GM12878 (cell line): ENCODE results near the gene GRIK2. TPM values are rescaled to one million over a fixed set of nuclear protein-coding genes. Genes with fewer than 3 reads are reported as not detected.

Source experiments
- ATAC-seq: fragments of 200-7000 bp; cut with Tn5 transposase; 3 replicates; pipeline ENCODE4 v1.9.1; 2020; ENCODE audit warnings: mild to moderate bottlenecking, moderate library complexity
- BruUV-seq: library from RNA; stranded (reverse); fragments of 400-500 nt; replicated peaks from 2 replicates; lab custom pipeline; 2021; lab: Mats Ljungman, UMichigan
- CTCF ChIA-PET: fragments of 300-600 bp; sonication (Branson Sonifier 250); formaldehyde crosslinking; extraction: SDS; loops from one replicate; lab custom pipeline; 2021; ENCODE audit warnings: inconsistent platforms; lab: Yijun Ruan, JAX
- POLR2A ChIA-PET: fragments of 350-600 bp; formaldehyde crosslinking; extraction: SDS; loops from one replicate; lab custom pipeline; 2021; ENCODE audit warnings: inconsistent platforms; lab: Charles Lee
- RAD21 ChIA-PET: fragments of 300-600 bp; sonication (Branson Sonifier 250); formaldehyde crosslinking; loops from one replicate; lab custom pipeline; 2023; ENCODE audit warnings: antibody characterized with exemption; ENCODE audit not compliant: unreplicated experiment; lab: Charles Lee
- SMC1A ChIA-PET: fragments of 300-600 bp; sonication (Branson Sonifier 250); formaldehyde crosslinking; loops from one replicate; lab custom pipeline; 2023; ENCODE audit not compliant: unreplicated experiment, uncharacterized antibody; lab: Charles Lee
- DNase-seq: peaks from one replicate; pipeline ENCODE4 v3.0.0-alpha.2; 2011; ENCODE audit warnings: low read depth, low spot score
- FAIRE-seq: peaks from 3 replicates; lab custom pipeline; 2011; peaks lifted over from hg19 to GRCh38; lab: Jason Lieb, UNC
- H2AFZ ChIP-seq: 2 replicates; pipeline ENCODE4 v1.6.0; 2011; ENCODE audit warnings: low read depth, low read length, control low read depth; ENCODE audit not compliant: control insufficient read depth
- H3K27ac ChIP-seq: 2 replicates; pipeline ENCODE4 v1.5.1; 2011; ENCODE audit warnings: control low read depth; ENCODE audit not compliant: control insufficient read depth, insufficient read depth
- H3K27me3 ChIP-seq, 2 experiments: replicated peaks in 1 of 2; 2 replicates each; pipeline versions ENCODE4 v1.6.0 to v1.6.1; 2011; ENCODE audit warnings: low read length in 1 of 2; ENCODE audit not compliant: control insufficient read depth in 2 of 2, insufficient read depth in 2 of 2
- H3K36me3 ChIP-seq, 2 experiments: 2 replicates each; pipeline ENCODE4 v1.5.1; 2011; ENCODE audit warnings: low read length in 1 of 2; ENCODE audit not compliant: control insufficient read depth in 2 of 2, insufficient read depth in 2 of 2
- H3K4me1 ChIP-seq: 2 replicates; pipeline ENCODE4 v1.6.1; 2011; ENCODE audit warnings: mild to moderate bottlenecking, low read length, moderate library complexity, mixed read lengths; ENCODE audit not compliant: control insufficient read depth, insufficient read depth
- H3K4me2 ChIP-seq: 2 replicates; pipeline ENCODE4 v1.6.0; 2011; ENCODE audit warnings: control low read depth; ENCODE audit not compliant: control insufficient read depth, insufficient read depth
- H3K4me3 ChIP-seq: fragments of 200-600 bp; sonication (generic); 2 replicates; pipeline ENCODE4 v1.5.1; 2016
- H3K79me2 ChIP-seq: 2 replicates; pipeline ENCODE4 v1.6.0; 2011; ENCODE audit warnings: low read length; ENCODE audit not compliant: control insufficient read depth, insufficient read depth
- H3K9ac ChIP-seq: 2 replicates; pipeline ENCODE4 v1.8.0; 2011; ENCODE audit warnings: low read length, control low read depth, mixed read lengths; ENCODE audit not compliant: control insufficient read depth, insufficient read depth
- H3K9me3 ChIP-seq: replicated peaks from 3 replicates; pipeline ENCODE4 v1.5.1; 2011; ENCODE audit warnings: mild to moderate bottlenecking, low read length; ENCODE audit not compliant: control insufficient read depth, insufficient read depth
- H4K20me1 ChIP-seq: 2 replicates; pipeline ENCODE4 v1.6.0; 2011; ENCODE audit not compliant: control insufficient read depth, insufficient read depth
- EED ChIP-seq: sonication (generic); IDR thresholded peaks from 2 replicates; pipeline ENCODE4 v1.6.1; 2016; ENCODE audit warnings: antibody characterized with exemption, low read depth
- HDAC6 ChIP-seq: fragments of 200-600 bp; sonication (generic); IDR thresholded peaks from one replicate; pipeline ENCODE4 v1.8.0; 2017; ENCODE audit warnings: antibody characterized with exemption; ENCODE audit not compliant: unreplicated experiment
- JUNB ChIP-seq: IDR thresholded peaks from 2 replicates; pipeline ENCODE4 v1.6.1; 2016; ENCODE audit warnings: antibody characterized with exemption, mild to moderate bottlenecking
- NR2C2 ChIP-seq: IDR thresholded peaks from 2 replicates; pipeline ENCODE4 v1.6.1; 2011; ENCODE audit warnings: borderline replicate concordance, low read depth; ENCODE audit not compliant: control insufficient read depth, insufficient read length
- SMAD5 ChIP-seq: IDR thresholded peaks from 2 replicates; pipeline ENCODE4 v1.6.1; 2016; ENCODE audit warnings: antibody characterized with exemption, low read depth
- ZBTB33 ChIP-seq: fragments of 450-650 bp; IDR thresholded peaks from 2 replicates; pipeline ENCODE4 v1.6.1; 2017; ENCODE audit warnings: mild to moderate bottlenecking
- WGBS: methylation state at CpG from one replicate; pipeline ENCODE4 v1.1.6; 2016; ENCODE audit warnings: low lambda C conversion rate; ENCODE audit not compliant: insufficient replicate concordance, insufficient coverage; ENCODE audit errors: missing lambda C conversion rate; 5-methylcytosine and 5-hydroxymethylcytosine counted together
- in situ Hi-C: fragments of 300-500 bp; cut with MboI; formaldehyde crosslinking; loops from 9 replicates; pipeline ENCODE4 v1.14.3; 2018; ENCODE audit warnings: mixed read lengths
- intact Hi-C: fragments of 100-400 bp; cut with micrococcal nuclease; formaldehyde crosslinking; loops from one replicate; pipeline ENCODE4 v1.14.2; 2022; ENCODE audit not compliant: unreplicated experiment
- polyA plus RNA-seq, 11 experiments: library from polyadenylated mRNA; depleted of rRNA in 4 of 11; unstranded in 6 of 11; stranded (reverse) in 5 of 11; fragments of >200 nt; fragmentation: Nextera tagmentation in 4 of 11; fragmentation: Illumina TruSeq in 1 of 11; extraction: Ambion mirVana in 4 of 11; extraction: Trizol in 1 of 11; gene quantifications; 1 replicate in 1 of 11; 2 replicates in 10 of 11; pipeline versions ENCODE4 v1.2.1 to v1.2.3, GENCODE V29; 2011 to 2016; ENCODE audit warnings: inconsistent platforms in 2 of 11, missing spikeins in 2 of 11, low read depth in 1 of 11
- total RNA-seq, 4 experiments: library from RNA; depleted of rRNA in 3 of 4; stranded (reverse); fragments of >200 nt in 3 of 4; fragmentation: Illumina TruSeq in 1 of 4; extraction: Trizol in 1 of 4; gene quantifications; 2 replicates each; pipeline versions ENCODE4 v1.2.1 to v1.2.3, GENCODE V29; 2013 to 2021

Gene GRIK2
- total and polyA plus RNA-seq, 10 of the 15 experiments (the other 5 are each of a cell fraction or from before 2014, with no cell fraction given), result not detected

GRCh38 chr6:101926149-101926925 lies 532.8 kb downstream of the GRIK2 start (continued):
- TF ChIP-seq ZBTB33 (no peak), JUNB (no peak), HDAC6 (no peak), EED (no peak), NR2C2 (no peak)
- TF ChIP-seq, all 136 proteins: peak for 0

GRCh38 chr6:101931766-101932165 lies 538.3 kb downstream of the GRIK2 start:
- CTCF ChIA-PET, result interaction anchor here (1.4 kb wide), 1 partner anchor 17 kb away, joined by 3 read pairs; no protein-coding TSS in a partner anchor
- no peak for ATAC-seq
- H3K4me3 ChIP-seq, result no peak overlapping the region
- in situ Hi-C loops, result no loop called here
- POLR2A ChIA-PET, result no interaction called here
- no peaks in the 10 kb centered on the region for H3K4me1 ChIP-seq
- no peak overlapping the region for H3K27ac ChIP-seq
- RAD21 ChIA-PET, result no interaction called here
- intact Hi-C loops, result no loop called here
- H3K9me3 ChIP-seq, result no peaks in the 10 kb centered on the region
- no peak overlapping the region for H2AFZ ChIP-seq
- no peak for TF ChIP-seq SMAD5
- no peaks in the 10 kb centered on the region for H3K36me3 ChIP-seq
- no peak for FAIRE-seq
- no peaks in the 10 kb centered on the region for H3K27me3 ChIP-seq
- BruUV-seq, result no TSS peak
- no peak overlapping the region for H3K9ac ChIP-seq
- no peak for DNase-seq
- H3K4me2 ChIP-seq, result no peak overlapping the region
- no peaks in the 10 kb centered on the region for H4K20me1 ChIP-seq
- no peaks in the 10 kb centered on the region for H3K79me2 ChIP-seq
- WGBS, result 22% methylated on average over 2 of the region's 2 CpGs
- SMC1A ChIA-PET, result no interaction called here
